Activated CD8-positive, alpha-beta memory T cell treated with anti-CD3 and anti-CD28 coated beads, Interleukin-2, amount 50 U/mL, for 4 hours (primary cell): ENCODE data around the gene FLAD1.

Experiments
- DNase-seq: peaks from one replicate; pipeline ENCODE4 v3.0.0-alpha.2; 2020

FLAD1 gene

DNA sequence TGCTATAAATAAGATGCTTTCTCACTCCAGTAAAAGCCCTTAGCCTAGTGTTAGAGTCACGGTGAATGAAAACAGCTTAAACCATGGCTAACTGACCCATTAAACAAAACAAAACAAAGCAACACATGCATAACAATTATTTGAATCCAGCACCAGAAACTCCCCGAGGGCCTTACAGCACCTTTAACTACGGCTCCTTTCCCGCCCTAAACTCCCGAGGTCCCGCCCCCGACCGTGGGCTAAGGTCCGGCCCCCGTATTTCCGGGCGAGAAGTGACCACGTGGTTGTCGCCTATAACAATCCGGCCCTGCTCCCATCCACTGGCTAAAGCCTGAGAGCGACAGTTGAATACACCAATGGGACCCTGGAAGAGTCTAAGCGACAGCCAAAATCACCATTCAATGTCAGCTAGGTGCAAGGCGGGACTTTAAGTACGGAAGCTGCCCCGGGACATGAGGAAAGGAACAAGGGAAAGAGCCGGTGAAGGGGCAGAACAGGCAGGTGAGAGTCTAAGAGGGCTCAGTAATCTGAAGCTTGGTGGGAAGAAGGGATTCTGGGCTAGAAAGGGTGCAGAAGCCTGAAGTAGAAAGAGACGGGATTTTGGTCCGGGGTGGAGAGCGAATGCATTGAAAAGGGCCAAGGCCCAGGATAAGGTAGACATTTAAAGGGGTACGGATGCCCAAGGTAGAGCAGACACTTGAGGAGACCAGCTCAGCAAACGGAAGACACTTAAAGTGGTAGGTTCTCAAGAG, at the start of gene FLAD1:
FLAD1 (plus strand) TSS at position 448 of the 752 bp plus-strand sequence. CDS start 351 bp downstream, outside the sequence.
- DNase-seq = peak; percentile 92

DNA sequence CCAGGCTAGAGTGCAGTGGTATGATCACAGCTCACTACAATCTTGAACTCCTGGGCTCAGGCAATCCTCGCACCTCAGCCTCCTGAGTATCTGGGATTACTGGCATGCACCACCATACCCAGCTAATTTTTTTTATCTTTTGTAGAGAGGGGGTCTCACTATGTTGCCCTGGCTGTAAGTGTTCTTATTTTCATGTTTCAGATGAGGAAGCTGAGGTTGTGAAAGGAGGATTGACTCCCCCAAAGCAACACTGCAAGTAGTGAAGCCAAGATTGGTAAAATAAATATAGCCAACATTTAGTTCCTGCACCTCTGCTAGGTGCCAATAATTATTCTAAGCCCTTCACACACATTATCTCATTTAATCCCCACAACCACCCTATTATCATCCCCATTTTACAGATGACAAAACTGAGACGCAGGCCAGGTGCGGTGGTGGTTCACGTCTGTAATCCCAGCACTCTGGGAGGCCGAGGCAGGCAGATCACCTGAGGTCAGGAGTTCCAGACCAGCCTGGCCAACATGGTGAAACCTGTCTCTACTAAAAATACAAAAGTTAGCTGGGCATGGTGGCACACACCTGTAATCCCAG, 48.7 kb upstream of the FLAD1 start:
- no peak for DNase-seq

DNA sequence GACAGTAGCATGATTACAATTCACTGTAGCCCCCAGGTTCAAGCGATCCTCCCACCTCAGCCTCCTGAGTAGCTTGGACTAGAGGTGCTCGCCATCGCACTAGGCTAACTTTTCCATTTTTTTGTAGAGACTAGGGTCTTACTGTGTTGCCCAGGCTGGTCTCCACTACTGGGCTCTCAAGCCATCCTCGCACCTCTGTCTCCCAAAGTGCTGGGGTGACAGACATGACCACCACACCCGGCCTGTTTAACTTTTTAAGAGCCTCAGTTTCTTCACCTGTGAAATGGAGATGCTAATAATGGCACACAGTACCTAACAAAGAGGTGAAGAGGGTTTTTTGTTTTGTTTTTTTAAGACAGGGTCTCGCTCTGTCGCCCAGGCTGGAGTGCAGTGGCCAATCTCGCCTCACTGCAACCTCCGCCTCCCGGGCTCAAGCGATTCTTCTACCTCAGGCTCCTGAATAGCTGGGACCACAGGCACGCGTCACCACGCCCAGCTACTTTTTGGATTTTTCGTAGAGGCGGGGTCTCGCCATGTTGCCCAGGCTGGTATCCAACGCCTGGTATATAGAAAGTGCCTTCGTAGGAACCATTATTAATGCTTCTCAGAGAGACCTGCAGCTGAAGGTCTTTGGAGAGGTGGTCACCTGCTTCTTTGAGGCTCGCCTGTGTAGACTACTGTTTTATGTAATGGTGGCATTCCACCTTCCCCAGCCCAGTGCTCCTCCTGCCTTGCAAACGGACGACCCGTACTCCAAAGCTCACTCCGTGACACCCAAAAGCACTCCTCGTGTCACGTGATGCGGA, 47.2 kb upstream of the FLAD1 start:
- no peak for DNase-seq

DNA sequence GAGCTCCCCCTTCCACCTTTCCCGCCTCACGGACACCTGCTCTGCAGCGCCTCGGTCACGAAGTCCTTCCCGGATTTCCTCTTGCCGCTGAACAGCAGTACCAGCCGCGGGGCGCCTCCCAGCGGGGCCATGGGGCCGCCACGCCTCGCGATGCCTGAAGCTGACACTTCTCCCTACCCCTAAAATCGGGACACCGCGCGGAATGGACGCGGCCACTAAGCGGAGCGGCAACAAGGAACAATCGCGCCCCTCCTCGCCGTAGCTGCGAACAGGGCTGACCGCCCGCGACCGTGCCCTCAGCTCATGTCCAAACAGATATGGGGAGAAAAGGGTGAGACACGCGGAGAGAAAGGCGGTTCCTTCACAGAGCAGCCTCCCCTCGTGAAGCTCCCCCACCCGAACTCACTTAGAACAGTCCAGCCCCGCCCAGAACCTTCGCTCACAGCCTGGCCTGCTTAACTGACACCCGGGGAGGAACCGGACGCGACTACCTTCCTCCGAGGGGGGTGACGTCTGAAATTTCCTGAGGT, 46.5 kb upstream of the FLAD1 start, which contains the start of gene PMVK:
PMVK (minus strand) TSS at position 165 of the 530 bp plus-strand sequence; CDS start at position 131, 34 bp downstream.
- DNase-seq = peak; percentile 92

DNA sequence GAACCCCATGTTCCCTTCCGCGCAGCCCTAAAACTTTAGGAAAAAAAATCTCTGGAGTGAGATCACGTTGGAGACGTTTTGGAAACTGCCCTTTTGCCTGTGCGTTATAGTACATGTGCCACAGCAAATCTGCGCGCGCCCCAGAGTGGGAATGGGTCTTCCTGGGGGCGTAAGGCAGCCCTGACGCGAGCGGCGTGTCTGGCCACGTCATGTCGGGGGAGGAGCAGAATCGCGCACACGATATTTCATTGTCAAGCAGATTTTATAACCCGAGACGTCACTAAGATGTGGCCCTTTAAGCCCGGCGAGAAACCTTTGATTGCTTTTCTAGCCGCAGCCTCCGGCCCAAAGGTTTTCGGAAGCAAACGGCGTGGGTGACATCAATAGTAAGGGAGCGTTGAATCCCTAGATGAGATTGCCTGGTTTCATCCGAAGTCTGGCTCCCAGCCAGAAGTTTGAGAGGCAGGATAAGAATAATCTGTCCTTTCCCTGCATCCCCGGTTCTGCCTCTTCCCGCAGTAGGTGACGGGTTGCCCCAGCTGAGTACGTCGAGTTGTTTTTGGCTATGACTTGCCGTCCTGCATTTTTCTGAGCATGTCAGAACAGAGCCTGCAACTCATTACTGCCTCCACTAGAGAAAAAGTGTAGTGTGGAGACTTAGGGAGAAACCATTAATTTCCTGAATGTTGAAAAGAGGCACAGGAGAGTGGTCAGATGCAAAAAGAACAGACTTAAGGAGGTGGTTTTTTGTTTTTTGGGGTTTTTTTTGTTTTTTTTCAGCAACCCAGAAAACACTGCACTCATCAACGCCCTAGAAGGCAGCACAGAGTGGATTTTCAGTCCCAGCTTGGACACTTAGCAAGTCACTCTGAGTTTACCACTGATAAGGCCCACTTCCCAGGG, 45.8 kb upstream of the FLAD1 start:
- DNase-seq = peak; percentile 89

DNA sequence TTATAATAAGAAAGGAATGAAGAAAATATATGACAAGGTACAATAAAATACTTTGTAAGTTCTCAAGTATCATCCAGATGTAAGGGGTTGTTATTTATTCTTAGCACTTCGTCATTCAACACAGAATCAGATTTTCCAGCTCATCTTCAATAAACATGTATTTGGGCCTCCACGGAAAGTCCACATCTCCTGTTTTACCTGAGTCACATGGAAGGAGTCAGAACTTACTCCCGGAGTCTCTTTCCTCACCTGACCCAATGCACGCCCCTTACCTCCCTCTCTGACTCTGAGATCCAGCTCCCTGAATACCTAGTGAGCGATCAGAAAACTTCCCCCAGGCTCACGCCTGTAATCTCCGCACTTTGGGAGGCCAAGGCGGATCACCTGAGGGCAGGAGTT, 45.2 kb upstream of the FLAD1 start:
- no peak for DNase-seq

DNA sequence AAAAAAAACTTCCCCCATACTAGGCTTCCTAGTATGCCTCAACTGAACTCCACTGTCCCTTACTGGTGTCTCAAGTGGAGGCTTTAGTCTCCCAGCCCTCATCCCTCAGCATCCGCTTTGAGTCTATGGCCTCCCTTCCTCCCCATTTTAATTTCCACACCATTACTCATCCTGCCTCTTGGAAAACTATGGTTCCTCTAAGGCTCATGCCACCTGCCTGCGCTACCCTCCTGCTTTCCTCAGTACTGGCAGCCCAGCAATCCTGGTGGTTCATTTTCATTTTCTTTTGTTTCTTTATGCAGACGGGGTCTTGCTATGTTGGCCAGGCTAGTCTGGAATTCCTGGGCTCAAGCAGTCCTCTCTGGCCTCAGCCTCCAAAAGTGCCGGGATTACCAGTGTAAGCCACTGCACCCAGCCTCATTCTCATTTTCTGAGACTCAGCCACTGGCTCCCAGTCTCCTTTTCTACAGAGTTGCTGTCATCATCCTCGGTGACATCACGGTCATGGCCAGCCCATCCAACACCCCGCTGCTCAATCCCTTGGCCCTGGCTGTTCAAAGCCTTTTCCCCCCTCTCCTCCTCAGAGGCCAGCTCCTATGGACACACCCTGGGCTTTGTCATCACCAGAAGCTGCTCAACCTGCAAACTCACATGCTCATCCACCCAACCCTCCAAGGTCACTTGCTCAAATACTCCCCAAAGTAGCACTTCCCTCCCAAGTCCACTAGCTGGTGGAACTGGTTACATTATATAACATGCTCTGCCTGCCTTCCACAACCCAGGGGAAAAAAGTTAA, 44.3 kb upstream of the FLAD1 start:
- no peak for DNase-seq

DNA sequence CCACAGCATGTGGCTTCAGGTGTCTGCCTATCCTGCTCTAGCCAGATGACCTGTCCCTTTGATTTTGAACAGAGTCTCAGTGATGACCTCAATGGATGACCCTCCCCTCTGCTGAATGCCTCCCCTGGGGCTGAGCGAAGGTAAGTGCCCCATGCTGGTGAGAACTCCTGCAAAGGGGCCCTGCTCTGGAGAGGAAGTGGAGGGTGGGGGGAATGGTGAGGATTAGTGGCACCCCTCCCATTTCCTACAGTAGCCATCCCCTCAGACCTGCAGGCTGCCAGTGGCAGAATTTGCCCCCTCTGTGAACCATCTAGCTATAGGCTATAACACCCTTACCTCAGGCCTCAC, 43.0 kb upstream of the FLAD1 start:
- no peak for DNase-seq

DNA sequence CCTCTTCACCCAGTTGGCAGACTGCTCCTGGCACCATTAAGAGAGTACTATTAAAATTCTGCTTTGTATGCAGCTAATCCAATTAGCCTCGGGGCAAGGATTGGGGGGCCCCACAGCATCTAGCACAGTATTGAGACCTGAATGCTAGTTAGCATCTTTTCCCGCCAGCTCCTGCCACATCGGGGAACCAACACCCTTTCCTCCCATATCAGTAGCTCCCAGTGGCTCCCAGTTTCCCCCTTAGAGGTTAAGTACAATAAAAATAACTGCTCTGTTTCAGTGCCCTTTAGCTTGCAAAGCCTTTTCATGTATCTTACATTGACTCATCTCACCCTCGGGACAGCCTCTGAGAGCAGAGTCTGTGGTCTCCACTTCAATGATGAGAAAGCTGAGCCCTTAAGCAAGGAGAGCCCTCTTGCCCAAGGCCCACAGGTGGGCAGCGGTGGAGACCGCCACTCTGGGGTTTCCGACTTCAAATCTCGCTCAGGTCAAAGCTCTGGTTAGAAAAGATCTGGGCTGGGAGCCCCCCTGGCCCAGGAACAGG, 42.4 kb upstream of the FLAD1 start:
- no peak for DNase-seq

DNA sequence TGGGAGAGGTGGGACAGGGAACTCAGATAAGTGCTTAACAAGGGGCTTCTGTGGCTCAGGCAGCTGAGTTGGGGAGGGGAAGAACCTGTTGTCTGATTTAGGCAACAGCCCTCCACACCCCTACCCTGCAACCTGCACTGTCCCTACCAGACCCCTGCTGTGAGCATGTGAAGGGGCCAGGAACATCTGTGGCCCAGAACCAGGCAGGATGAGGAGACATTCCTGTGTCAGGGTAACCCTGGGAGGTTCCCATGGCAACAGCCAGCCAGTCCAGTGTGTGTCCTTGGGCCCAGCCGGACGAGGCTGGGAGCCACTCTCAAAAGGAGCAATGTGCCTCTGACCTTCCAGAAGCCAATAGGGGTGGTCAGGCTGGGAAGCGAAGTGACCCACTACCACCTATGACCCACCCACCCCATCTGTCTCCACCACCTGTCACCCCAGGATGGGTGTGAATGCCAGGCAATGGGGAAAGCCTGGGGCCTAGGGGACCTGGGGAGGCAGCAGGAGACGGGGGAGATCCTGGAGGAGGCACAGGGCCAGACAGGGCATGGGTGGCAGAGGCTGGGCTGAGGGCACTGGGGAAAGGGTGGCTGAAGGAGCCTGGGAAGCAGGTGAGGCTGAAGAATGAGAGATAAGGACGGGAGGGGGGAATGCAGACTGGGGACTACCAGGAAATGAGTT, 41.7 kb upstream of the FLAD1 start:
- no peak for DNase-seq

DNA sequence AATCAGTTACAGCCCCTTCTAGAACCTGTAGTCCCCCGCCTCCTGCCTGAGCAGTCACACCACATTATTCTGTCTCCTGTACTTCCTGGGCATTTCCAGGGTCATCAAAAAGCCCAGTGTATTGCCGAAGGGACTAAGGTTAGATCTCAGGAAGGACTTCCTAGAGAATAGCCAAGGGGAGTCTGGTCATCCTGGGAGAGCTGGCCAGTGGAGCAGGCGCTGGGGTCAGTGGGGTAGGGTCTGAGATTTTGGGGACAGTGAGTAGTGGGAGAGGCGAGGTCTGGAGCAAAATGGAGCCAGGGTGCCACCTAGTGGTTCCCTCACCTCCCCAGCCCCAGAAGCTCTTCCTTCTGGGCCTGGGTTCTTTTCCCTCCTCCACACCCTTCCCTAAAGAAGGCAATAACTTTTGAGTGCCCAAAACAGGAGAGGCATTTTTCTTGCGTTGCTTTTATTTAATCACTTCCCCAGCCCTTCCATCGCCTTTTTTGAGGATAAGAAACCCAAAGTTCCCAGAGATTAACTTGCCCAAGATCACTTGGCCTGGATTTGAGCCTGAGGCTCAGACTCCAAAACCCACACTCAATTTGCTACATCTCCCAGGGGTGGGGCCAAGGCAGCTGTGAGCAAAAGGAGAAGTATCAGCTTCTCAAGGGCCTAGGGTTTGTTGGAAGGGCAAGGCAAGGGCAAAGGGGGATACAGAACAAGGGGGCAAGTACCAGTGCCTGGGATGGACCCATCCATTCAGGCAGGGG, 39.3 kb upstream of the FLAD1 start:
- peak; percentile 43 for DNase-seq

DNA sequence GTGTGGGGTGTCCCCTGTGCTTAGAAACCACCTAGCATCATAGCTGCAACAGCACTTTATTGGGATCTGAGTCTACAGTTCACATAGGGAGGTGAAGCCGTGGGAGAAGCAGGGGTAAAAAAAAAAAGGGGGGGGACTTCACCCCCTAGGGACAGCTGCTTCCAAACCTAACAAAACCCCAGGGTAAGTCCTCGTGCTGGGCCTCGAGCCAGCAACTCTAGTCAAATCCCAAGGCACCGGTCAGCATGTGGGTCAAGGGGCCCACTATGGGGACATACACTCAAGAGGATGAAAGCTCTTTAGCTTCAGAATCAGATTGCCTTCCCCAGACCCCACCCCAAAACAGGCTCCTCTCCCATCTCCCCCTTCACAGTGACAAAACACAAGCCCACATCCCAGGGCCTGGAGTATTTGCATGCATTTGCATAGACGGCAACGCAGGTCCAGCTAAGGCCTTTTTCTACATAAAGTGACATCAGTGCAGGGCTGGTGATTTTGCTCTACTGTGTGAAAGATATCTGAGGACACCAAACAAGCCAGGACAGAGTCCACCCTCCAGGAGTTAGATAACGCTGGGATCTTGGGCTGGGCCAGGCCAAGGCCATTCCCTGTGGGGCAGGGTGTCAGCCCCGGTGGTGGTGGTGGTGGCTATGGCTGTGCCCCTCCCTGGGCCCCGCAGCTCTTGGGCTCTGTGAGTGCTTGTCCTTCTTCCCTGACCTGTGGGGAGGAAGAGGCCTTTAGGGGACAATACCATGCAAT, 38.6 kb upstream of the FLAD1 start:
- DNase-seq = no peak

DNA sequence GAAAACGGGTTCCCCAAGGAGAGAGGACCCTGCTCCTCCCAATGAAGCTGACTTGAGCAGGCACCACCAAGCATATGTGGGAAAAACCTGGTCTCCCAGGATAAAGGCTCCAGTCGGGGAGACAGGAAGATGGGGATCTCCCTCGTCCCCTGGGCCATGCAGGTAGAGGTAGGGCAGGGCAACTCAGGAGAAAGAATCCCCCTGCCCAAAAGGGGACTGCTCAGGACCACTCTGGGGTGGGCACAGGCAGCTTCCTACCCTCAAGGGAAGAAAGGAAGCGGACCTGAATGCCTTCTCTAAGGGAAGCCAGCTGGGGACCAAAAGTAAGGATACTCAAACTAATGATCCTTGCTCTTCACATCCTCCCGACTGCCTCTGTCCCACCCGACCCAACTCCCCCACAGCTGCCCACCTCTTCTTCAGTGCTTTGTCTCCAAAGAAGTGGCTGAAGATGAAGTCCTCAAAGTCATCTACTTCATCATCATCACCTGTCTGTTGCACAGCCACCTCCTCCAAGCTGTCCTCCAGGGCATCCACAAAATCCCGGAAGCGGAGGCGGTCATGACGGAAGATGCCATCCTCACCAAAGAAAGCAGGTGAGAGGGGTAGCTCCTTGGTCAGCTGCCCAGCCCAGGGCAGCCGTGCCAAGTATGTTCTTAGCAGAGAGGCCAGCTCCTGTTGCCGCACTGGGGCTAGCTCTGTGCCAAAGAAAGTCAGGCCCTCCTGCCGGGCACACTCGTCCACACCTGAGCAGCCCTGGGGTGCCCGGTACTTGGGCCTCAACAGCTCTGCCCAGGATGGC, 37.8 kb upstream of the FLAD1 start:
- DNase-seq = no peak

DNA sequence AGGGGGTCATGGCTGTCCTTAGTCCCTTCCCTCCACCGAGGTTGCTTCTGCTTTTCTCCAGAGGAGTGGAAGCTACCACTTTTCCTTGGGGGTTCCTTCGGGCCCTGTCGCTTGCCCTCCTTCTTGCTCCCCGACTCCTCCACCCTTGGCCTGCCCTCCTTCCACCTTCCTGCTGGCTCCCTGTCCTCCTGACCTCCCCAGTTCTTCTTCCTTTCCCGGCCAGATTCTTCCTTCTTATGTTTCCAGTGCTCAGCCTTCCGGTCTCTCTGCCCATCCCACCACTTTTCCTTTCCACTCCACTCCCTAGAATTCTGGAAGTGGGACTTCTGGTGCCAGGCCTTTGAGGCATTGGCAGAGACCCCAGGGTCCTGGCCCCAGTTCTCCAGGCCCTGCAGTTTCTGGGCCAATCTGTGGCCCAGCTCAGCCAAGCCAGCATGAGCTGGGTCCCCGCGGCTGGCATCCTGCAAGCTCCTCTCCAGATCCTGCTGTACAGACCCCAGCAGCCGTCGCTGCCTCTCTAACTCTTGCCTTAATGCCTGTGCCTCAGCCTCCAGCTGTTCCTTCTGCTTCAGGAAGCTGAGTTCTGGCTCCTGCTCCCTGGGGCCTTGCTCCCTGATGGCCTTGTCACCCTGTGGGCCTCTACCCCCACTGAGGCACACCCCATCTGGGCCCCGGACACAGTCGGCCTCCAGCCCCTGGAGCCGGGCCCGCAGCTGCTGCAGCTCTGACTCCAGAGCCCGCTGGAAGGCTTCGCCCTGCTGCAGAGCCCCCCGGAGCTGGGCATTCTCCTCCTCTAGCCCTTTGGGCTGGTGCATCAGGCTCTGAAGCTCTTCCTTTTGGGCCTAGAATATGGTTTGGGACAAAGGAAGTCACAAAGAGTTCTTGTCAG, 36.9 kb upstream of the FLAD1 start:
- no peak for DNase-seq

DNA sequence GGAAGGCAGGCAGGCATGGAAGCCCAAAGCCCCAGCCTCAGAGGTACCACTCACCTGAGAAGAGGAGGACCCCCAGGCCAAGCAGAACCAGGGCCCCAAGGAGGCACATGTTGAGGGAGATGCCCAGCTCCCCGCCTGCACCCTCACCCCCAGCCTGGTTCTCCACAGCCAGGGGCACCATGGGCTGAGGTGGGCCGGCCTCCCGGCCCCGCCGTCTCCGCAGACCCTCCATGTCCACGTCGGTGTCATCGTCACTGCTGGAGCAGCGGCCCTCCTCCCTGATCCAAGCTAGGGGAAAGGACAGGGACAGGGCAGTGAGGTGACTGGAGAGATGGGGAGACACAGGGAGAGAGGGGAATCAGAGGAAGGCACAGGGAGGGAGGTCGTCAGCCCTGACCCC, 35.1 kb upstream of the FLAD1 start:
- DNase-seq = no peak

DNA sequence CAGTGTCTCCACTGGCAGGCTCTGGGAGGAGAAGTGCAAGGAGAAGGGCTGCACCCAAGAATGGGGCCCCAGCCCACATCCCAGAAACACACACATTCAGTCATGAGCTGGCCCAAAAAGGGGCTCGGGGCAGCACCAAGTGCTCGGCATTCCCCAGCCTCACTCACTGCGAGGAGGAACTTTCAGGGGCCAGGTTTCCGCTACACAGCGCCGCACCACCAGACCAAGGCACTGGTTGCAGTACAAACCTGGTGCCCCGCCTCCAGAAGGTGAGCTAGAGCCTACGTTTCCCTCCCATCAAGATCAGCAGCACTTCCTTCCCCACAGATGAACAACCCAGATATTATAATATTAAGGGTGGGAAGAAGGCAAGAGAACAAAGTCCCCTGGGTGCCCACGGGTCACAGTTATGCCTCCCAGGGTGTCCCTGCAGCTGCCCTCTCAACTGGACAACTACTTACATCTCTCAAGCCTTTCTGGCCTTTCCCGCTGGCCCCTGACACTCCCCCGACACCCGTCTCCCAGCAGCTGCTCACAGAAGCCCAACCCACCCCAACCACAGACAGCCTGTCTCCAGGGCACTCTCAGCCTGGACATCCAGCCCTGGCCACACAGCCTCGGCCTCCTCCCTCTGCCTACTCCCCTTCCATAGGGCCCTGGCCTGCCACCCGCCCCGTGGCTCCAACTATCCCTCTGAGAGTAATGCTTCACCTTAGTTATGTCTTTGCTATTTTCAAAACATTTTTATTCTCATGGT, 31.1 kb upstream of the FLAD1 start:
- peak; percentile 58 for DNase-seq
